ENCODE results near the gene MYO18A.

Gene MYO18A

GRCh38 chr17:29073520-29073919, 106.7 kb downstream of the MYO18A start:
- no peak for TF ChIP-seq POLR2AphosphoS5 (IDR thresholded peaks at IDR 0.05; ENCODE audit: low read depth, low read length)
- TF ChIP-seq FOXP2 (optimal IDR thresholded peaks at IDR 0.05; ENCODE audit: borderline replicate concordance, extremely low read depth, extremely low read length, insufficient read depth): no peak
- no peak for TF ChIP-seq TAF1 (IDR thresholded peaks at IDR 0.05; ENCODE audit: borderline replicate concordance, insufficient read depth, low read length)
- no peak for TF ChIP-seq REST (IDR thresholded peaks at IDR 0.05; ENCODE audit: insufficient read depth in 1 of 2, low read depth in 2 of 2, low read length in 2 of 2)
- no peak for TF ChIP-seq SIN3A (IDR thresholded peaks at IDR 0.05; ENCODE audit: borderline replicate concordance, insufficient read depth, low read length)

- TF ChIP-seq TAF1 (IDR thresholded peaks at IDR 0.05; ENCODE audit: borderline replicate concordance, insufficient read depth, low read length) (no peak), SIN3A (IDR thresholded peaks at IDR 0.05; ENCODE audit: borderline replicate concordance, insufficient read depth, low read length) (no peak), POLR2AphosphoS5 (IDR thresholded peaks at IDR 0.05; ENCODE audit: low read depth, low read length) (no peak)
These were observed 107.2 kb downstream of the MYO18A start for GRCh38 chr17:29073045-29073444.

- TF ChIP-seq FOXP2 (optimal IDR thresholded peaks at IDR 0.05; ENCODE audit: borderline replicate concordance, extremely low read depth, extremely low read length, insufficient read depth): no peak
These were observed 108.9 kb downstream of the MYO18A start for GRCh38 chr17:29071303-29071702.

- TF ChIP-seq REST (IDR thresholded peaks at IDR 0.05; ENCODE audit: insufficient read depth in 1 of 2, low read depth in 2 of 2, low read length in 2 of 2) (no peak), SIN3A (IDR thresholded peaks at IDR 0.05; ENCODE audit: borderline replicate concordance, insufficient read depth, low read length) (no peak), FOXP2 (optimal IDR thresholded peaks at IDR 0.05; ENCODE audit: borderline replicate concordance, extremely low read depth, extremely low read length, insufficient read depth) (no peak), TAF1 (IDR thresholded peaks at IDR 0.05; ENCODE audit: borderline replicate concordance, insufficient read depth, low read length) (no peak), POLR2AphosphoS5 (IDR thresholded peaks at IDR 0.05; ENCODE audit: low read depth, low read length) (no peak)
These were observed 109.4 kb downstream of the MYO18A start for GRCh38 chr17:29070781-29071180.

- no peak for TF ChIP-seq SIN3A (IDR thresholded peaks at IDR 0.05; ENCODE audit: borderline replicate concordance, insufficient read depth, low read length)
- no peak for TF ChIP-seq FOXP2 (optimal IDR thresholded peaks at IDR 0.05; ENCODE audit: borderline replicate concordance, extremely low read depth, extremely low read length, insufficient read depth)
- TF ChIP-seq REST (IDR thresholded peaks at IDR 0.05; ENCODE audit: insufficient read depth in 1 of 2, low read depth in 2 of 2, low read length in 2 of 2): no peak
These were observed 109.9 kb downstream of the MYO18A start for GRCh38 chr17:29070308-29070707.

- TF ChIP-seq TAF1 (IDR thresholded peaks at IDR 0.05; ENCODE audit: borderline replicate concordance, insufficient read depth, low read length): no peak
- no peak for TF ChIP-seq POLR2AphosphoS5 (IDR thresholded peaks at IDR 0.05; ENCODE audit: low read depth, low read length)
- TF ChIP-seq FOXP2 (optimal IDR thresholded peaks at IDR 0.05; ENCODE audit: borderline replicate concordance, extremely low read depth, extremely low read length, insufficient read depth): no peak
- TF ChIP-seq SIN3A (IDR thresholded peaks at IDR 0.05; ENCODE audit: borderline replicate concordance, insufficient read depth, low read length): no peak
- TF ChIP-seq REST (IDR thresholded peaks at IDR 0.05; ENCODE audit: insufficient read depth in 1 of 2, low read depth in 2 of 2, low read length in 2 of 2): no peak
These were observed 110.6 kb downstream of the MYO18A start for GRCh38 chr17:29069526-29070041.
